HFF-Myc (cell line): ENCODE results near the gene TAC4.

Experiments used
- DNase-seq: peaks from one replicate; pipeline ENCODE4 v3.0.0-alpha.2; 2011; ENCODE audit warnings: low read depth; ENCODE audit errors: extremely low read depth
- H3K4me3 ChIP-seq: replicated peaks from 2 replicates; pipeline ENCODE4 v1.5.1; 2011; ENCODE audit warnings: low read depth, mild to moderate bottlenecking, control low read depth, low read length
- CTCF ChIP-seq: IDR thresholded peaks from 2 replicates; pipeline ENCODE4 v1.5.1; 2012; ENCODE audit warnings: mild to moderate bottlenecking, low read depth, low read length, control low read depth; ENCODE audit errors: missing control alignments

TAC4 gene

DNA sequence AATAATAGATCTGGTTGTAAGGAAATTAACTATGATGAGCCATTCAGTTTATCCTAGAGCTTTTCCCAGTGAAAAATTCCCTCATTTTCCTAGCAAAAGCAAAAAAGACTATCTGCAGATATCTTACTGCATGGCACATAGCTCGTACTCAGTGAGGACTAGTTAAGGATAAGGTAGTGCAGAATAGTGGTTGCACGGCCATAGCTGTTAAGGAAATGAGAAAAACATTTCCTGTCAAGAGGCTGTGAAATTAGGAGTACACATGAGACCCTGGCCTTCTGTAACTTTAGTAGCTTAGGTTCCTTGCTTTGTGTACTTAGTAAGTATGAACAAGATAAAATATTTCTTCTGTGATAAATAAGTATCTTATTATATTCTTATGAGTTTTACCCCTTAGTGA lies 49.1 kb downstream of the TAC4 start:
- TF ChIP-seq CTCF, result no peak
- H3K4me3 ChIP-seq, result no peak overlapping the region
- no peak for DNase-seq

DNA sequence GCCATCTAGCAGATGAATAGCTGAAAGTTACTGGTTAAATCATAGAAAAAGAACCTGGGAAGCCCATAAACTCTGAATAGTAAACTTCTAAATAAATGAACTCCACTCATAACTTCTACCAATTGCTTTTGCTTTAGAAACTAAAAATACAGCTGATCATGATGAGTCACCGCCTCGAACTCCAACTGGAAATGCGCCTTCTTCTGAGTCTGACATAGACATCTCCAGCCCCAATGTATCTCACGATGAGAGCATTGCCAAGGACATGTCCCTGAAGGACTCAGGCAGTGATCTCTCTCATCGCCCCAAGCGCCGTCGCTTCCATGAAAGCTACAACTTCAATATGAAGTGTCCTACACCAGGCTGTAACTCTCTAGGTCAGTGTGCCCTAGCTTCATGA lies 49.7 kb downstream of the TAC4 start:
- no peak for TF ChIP-seq CTCF
- no peak for DNase-seq

GRCh38 chr17:49795372-49795771 lies 52.5 kb downstream of the TAC4 start:
- DNase-seq, result no peak
- H3K4me3 ChIP-seq, result no peak overlapping the region
- TF ChIP-seq CTCF, result no peak

More for the DNA sequence above, 49.7 kb downstream of the TAC4 start:
- H3K4me3 ChIP-seq, result no peak overlapping the region

- no peak for TF ChIP-seq CTCF
- no peak overlapping the region for H3K4me3 ChIP-seq
- DNase-seq, result no peak
Observed at GRCh38 chr17:49793309-49793708, 54.6 kb downstream of the TAC4 start.

- TF ChIP-seq CTCF, result no peak
- H3K4me3 ChIP-seq, result peak overlapping the region; percentile 81
- no peak for DNase-seq
Observed at GRCh38 chr17:49789243-49789578, 58.7 kb downstream of the TAC4 start.

- DNase-seq, result peak; percentile 99
- H3K4me3 ChIP-seq, result peak within 1 kb of the TSS; percentile 81
- TF ChIP-seq CTCF, result no peak
Observed at GRCh38 chr17:49788478-49789242, 59.2 kb downstream of the TAC4 start, which contains the start of gene KAT7. Gene KAT7 (plus strand): TSS chr17:49788681. CDS start chr17:49788835, 154 bp downstream.
